Limb (tissue), 2 donors: ENCODE data around the gene FLG.
"Not testable (repeated sequence)": the region's sequence is repeated elsewhere in the genome, so short reads cannot be mapped to it uniquely, and the experiment has no call there.

ENCODE experiments used
- DNase-seq, 2 donors: peaks; one replicate each; pipeline ENCODE4 v3.0.0-alpha.2; 2016; ENCODE audit errors: extremely low spot score in 2 of 2

Gene FLG

DNA sequence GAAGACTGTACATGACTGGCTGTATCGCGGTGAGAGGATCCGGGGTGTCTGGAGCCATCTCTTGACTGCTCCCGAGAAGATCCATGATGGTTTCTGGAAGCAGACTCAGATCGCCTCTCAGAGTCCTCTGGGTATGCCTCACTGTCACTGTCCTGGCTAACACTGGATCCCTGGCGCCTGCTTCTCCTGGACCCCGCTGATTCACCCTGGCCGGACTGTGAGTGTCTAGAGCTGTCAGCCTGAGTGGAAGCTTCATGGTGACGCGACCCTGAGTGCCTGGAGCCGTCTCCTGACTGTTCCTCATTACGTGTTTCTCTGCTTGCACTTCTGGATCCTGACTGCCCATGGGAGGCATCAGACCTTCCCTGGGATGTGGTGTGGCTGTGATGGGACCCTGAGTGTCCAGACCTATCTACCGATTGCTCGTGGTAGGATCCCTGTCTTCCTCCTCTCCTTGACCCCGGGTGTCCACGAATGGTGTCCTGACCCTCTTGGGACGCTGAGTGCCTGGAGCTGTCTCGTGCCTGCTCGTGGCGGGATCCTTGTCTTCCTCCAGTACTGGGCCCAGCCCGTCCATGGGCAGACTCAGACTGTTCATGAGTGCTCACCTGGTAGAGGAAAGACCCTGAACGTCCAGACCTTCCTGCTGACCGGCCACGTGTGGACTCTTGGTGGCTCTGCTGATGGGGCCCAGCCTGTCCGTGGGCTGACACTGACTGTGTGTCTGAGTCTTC lies 21.7 kb downstream of the FLG start:
- not testable (repeated sequence) for DNase-seq

DNA sequence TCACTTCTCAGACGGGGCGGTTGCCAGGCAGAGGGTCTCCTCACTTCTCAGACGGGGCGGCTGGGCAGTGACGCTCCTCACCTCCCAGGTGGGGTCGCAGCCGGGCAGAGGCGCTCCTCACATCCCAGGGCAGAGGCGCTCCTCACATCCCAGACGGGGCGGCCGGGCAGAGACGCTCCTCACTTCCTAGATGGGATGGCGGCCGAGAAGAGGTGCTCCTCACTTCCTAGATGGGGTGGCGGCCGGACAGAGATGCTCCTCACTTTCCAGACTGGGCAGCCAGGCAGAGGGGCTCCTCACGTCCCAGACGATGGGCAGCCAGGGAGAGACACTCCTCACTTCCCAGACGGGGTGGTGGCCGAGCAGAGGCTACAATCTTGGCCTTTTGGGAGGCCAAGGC lies 68.6 kb downstream of the FLG start:
- DNase-seq, result not testable (repeated sequence)
